ENCODE measurements around the gene ORAI1. TPM values are rescaled to one million over a fixed set of nuclear protein-coding genes. Genes with fewer than 3 reads are reported as not detected.

The ORAI1 gene
- 85.8 and 86.3 TPM in 2 replicates for total RNA-seq

GRCh38 chr12:121626087-121626852 lies at the start of gene ORAI1:
ORAI1 (plus strand) TSS chr12:121626530.
- H3K4me3 Mint-ChIP-seq = peak within 1 kb of the TSS; percentile 94
- ATAC-seq (ENCODE audit: low read depth) (peak; percentile 70), DNase-seq (peak; percentile 98)
- peak within 1 kb of the TSS; percentile 96 for H3K27ac Mint-ChIP-seq
- H3K9me3 Mint-ChIP-seq = no peaks in the 10 kb centered on the region
- peaks cover 53% of the 10 kb centered on the region for H3K4me1 Mint-ChIP-seq
- intact Hi-C loops (cut with micrococcal nuclease) = loop anchor here (1.0 to 5.0 kb wide), 9 partner anchors 36 to 396 kb away; partner anchors contain the start of gene BCL7A
- H3K27me3 Mint-ChIP-seq = no peaks in the 10 kb centered on the region
- ChIA-PET CTCF (interaction anchor here (0.7 to 8.9 kb wide), 13 partner anchors 10 to 132 kb away, joined by 3 to 168 read pairs (median 7); partner anchors contain the start of genes KDM2B and MORN3), POLR2A (interaction anchor here (0.5 to 7.7 kb wide), 36 partner anchors 11 to 201 kb away, joined by 3 to 138 read pairs (median 6); partner anchors contain the start of genes KDM2B, MORN3 and SETD1B)
- TF ChIP-seq CTCF (IDR thresholded peaks at IDR 0.05) = no peak
- peaks cover 30% of the 10 kb centered on the region for H3K36me3 Mint-ChIP-seq (ENCODE audit: low read depth)

GRCh38 chr12:121576851-121577391 lies 49.4 kb upstream of the ORAI1 start:
- Mint-ChIP-seq H3K4me1 (peaks cover 36% of the 10 kb centered on the region), H3K27ac (peak overlapping the region; percentile 41), H3K4me3 (peak overlapping the region; percentile 50), H3K36me3 (ENCODE audit: low read depth) (peaks cover 26% of the 10 kb centered on the region), H3K27me3 (no peaks in the 10 kb centered on the region), H3K9me3 (no peaks in the 10 kb centered on the region)
- DNase-seq = no peak
- TF ChIP-seq CTCF (IDR thresholded peaks at IDR 0.05) = no peak
- ChIA-PET POLR2A (interaction anchor here (0.6 to 10.7 kb wide), 8 partner anchors 9 to 69 kb away, joined by 4 to 232 read pairs (median 11); partner anchors contain the start of gene ORAI1), CTCF (interaction anchor here (0.9 to 2.6 kb wide), 4 partner anchors 24 to 77 kb away, joined by 3 to 6 read pairs (median 4); no protein-coding TSS in a partner anchor)
- no peak for ATAC-seq (ENCODE audit: low read depth)
- intact Hi-C loops (cut with micrococcal nuclease) = no loop called here

GRCh38 chr12:121577443-121578180 lies 48.7 kb upstream of the ORAI1 start:
- Mint-ChIP-seq H3K27me3 (no peaks in the 10 kb centered on the region), H3K4me1 (peaks cover 43% of the 10 kb centered on the region), H3K4me3 (peak overlapping the region; percentile 50), H3K27ac (peak overlapping the region; percentile 41), H3K36me3 (ENCODE audit: low read depth) (peaks cover 20% of the 10 kb centered on the region), H3K9me3 (no peaks in the 10 kb centered on the region)
- no peak for DNase-seq
- ChIA-PET POLR2A (interaction anchor here (0.5 to 10.7 kb wide), 9 partner anchors 8 to 102 kb away, joined by 3 to 232 read pairs (median 7); partner anchors contain the start of gene ORAI1), CTCF (interaction anchor here (0.9 to 1.3 kb wide), 2 partner anchors 25 to 78 kb away, joined by 4 read pairs; no protein-coding TSS in a partner anchor)
- no peak for ATAC-seq (ENCODE audit: low read depth)
- intact Hi-C loops (cut with micrococcal nuclease) = no loop called here
- TF ChIP-seq CTCF (IDR thresholded peaks at IDR 0.05) = no peak

- no peaks in the 10 kb centered on the region for H3K9me3 Mint-ChIP-seq
- H3K27me3 Mint-ChIP-seq = no peaks in the 10 kb centered on the region
- ChIA-PET CTCF (interaction anchor here (1.8 to 2.5 kb wide), 4 partner anchors 18 to 79 kb away, joined by 7 to 16 read pairs (median 12); partner anchors contain the start of gene ORAI1), POLR2A (interaction anchor here (0.6 to 10.7 kb wide), 12 partner anchors 10 to 103 kb away, joined by 3 to 232 read pairs (median 10); partner anchors contain the start of gene ORAI1)
- peak overlapping the region; percentile 95 for H3K4me3 Mint-ChIP-seq
- peak; percentile 29 for DNase-seq
- no peak for TF ChIP-seq CTCF (IDR thresholded peaks at IDR 0.05)
- intact Hi-C loops (cut with micrococcal nuclease) = no loop called here
- peaks cover 20% of the 10 kb centered on the region for H3K36me3 Mint-ChIP-seq (ENCODE audit: low read depth)
- H3K4me1 Mint-ChIP-seq = peaks cover 48% of the 10 kb centered on the region
- peak overlapping the region; percentile 59 for H3K27ac Mint-ChIP-seq
- peak; percentile 10 for ATAC-seq (ENCODE audit: low read depth)
Observed at GRCh38 chr12:121578230-121579189, 47.8 kb upstream of the ORAI1 start.
